ENCODE measurements around the gene GABBR2. TPM values are rescaled to one million over a fixed set of nuclear protein-coding genes. Genes with fewer than 3 reads are reported as not detected.

GABBR2 gene
- total RNA-seq, 1 experiment from 2014 or later, result 0.33 TPM

GRCh38 chr9:98506422-98507054, 202.2 kb downstream of the GABBR2 start:
- no peak for TF ChIP-seq CTCF (IDR thresholded peaks at IDR 0.05; ENCODE audit: unreplicated experiment)
- CTCF ChIA-PET, result no interaction called here
- no TSS peak for BruUV-seq (replicated peaks)
- H3K27ac Mint-ChIP-seq (ENCODE audit: unreplicated experiment), result no peak overlapping the region
- H3K9me3 Mint-ChIP-seq (ENCODE audit: low read depth, unreplicated experiment), result no peaks in the 10 kb centered on the region
- DNase-seq, result no peak
- no peaks in the 10 kb centered on the region for H3K4me1 Mint-ChIP-seq (ENCODE audit: low read depth, unreplicated experiment)
- no peaks in the 10 kb centered on the region for H3K36me3 Mint-ChIP-seq (ENCODE audit: insufficient read depth, unreplicated experiment)
- H3K27me3 Mint-ChIP-seq (ENCODE audit: unreplicated experiment), result peaks cover 54% of the 10 kb centered on the region
- H3K4me3 Mint-ChIP-seq (ENCODE audit: low read depth, unreplicated experiment), result no peak overlapping the region
- intact Hi-C loops (cut with micrococcal nuclease; ENCODE audit: unreplicated experiment), result no loop called here

- H3K27ac Mint-ChIP-seq (ENCODE audit: unreplicated experiment), result no peak overlapping the region
- DNase-seq, result no peak
- no TSS peak for BruUV-seq (replicated peaks)
- no peak overlapping the region for H3K4me3 Mint-ChIP-seq (ENCODE audit: low read depth, unreplicated experiment)
- H3K36me3 Mint-ChIP-seq (ENCODE audit: insufficient read depth, unreplicated experiment), result no peaks in the 10 kb centered on the region
- intact Hi-C loops (cut with micrococcal nuclease; ENCODE audit: unreplicated experiment), result no loop called here
- CTCF ChIA-PET, result no interaction called here
- no peak for TF ChIP-seq CTCF (IDR thresholded peaks at IDR 0.05; ENCODE audit: unreplicated experiment)
- peaks cover 60% of the 10 kb centered on the region for H3K27me3 Mint-ChIP-seq (ENCODE audit: unreplicated experiment)
- H3K4me1 Mint-ChIP-seq (ENCODE audit: low read depth, unreplicated experiment), result no peaks in the 10 kb centered on the region
- no peaks in the 10 kb centered on the region for H3K9me3 Mint-ChIP-seq (ENCODE audit: low read depth, unreplicated experiment)
Measured at GRCh38 chr9:98504298-98505282, 204.1 kb downstream of the GABBR2 start.

GRCh38 chr9:98503867-98504266, 204.9 kb downstream of the GABBR2 start:
- Mint-ChIP-seq H3K27ac (ENCODE audit: unreplicated experiment) (no peak overlapping the region), H3K36me3 (ENCODE audit: insufficient read depth, unreplicated experiment) (no peaks in the 10 kb centered on the region), H3K4me3 (ENCODE audit: low read depth, unreplicated experiment) (no peak overlapping the region), H3K4me1 (ENCODE audit: low read depth, unreplicated experiment) (no peaks in the 10 kb centered on the region), H3K27me3 (ENCODE audit: unreplicated experiment) (peaks cover 60% of the 10 kb centered on the region), H3K9me3 (ENCODE audit: low read depth, unreplicated experiment) (no peaks in the 10 kb centered on the region)
- intact Hi-C loops (cut with micrococcal nuclease; ENCODE audit: unreplicated experiment), result no loop called here
- no peak for DNase-seq
- CTCF ChIA-PET, result no interaction called here
- BruUV-seq (replicated peaks), result no TSS peak
- TF ChIP-seq CTCF (IDR thresholded peaks at IDR 0.05; ENCODE audit: unreplicated experiment), result no peak

GRCh38 chr9:98502976-98503325, 205.8 kb downstream of the GABBR2 start:
- no peak for TF ChIP-seq CTCF (IDR thresholded peaks at IDR 0.05; ENCODE audit: unreplicated experiment)
- H3K4me1 Mint-ChIP-seq (ENCODE audit: low read depth, unreplicated experiment), result no peaks in the 10 kb centered on the region
- H3K27me3 Mint-ChIP-seq (ENCODE audit: unreplicated experiment), result peaks cover 69% of the 10 kb centered on the region
- no peak overlapping the region for H3K27ac Mint-ChIP-seq (ENCODE audit: unreplicated experiment)
- DNase-seq, result no peak
- no peaks in the 10 kb centered on the region for H3K9me3 Mint-ChIP-seq (ENCODE audit: low read depth, unreplicated experiment)
- intact Hi-C loops (cut with micrococcal nuclease; ENCODE audit: unreplicated experiment), result no loop called here
- BruUV-seq (replicated peaks), result no TSS peak
- H3K4me3 Mint-ChIP-seq (ENCODE audit: low read depth, unreplicated experiment), result no peak overlapping the region
- CTCF ChIA-PET, result no interaction called here
- no peaks in the 10 kb centered on the region for H3K36me3 Mint-ChIP-seq (ENCODE audit: insufficient read depth, unreplicated experiment)
